WTC11 (cell line): ENCODE results near the gene EFCAB8. TPM values are rescaled to one million over a fixed set of nuclear protein-coding genes. Genes with fewer than 3 reads are reported as not detected.

Source experiments
- ATAC-seq: fragments of 200-7000 bp; cut with Tn5 transposase; 2 replicates; pipeline ENCODE4 v1.10.0; 2021; ENCODE audit warnings: mild to moderate bottlenecking, moderate library complexity
- CTCF ChIA-PET: fragments of 300-600 bp; sonication (Branson Sonifier 250); formaldehyde crosslinking; loops from one replicate; lab custom pipeline; 2021; ENCODE audit warnings: antibody characterized with exemption; lab: Charles Lee
- POLR2A ChIA-PET: fragments of 350-600 bp; sonication (Branson Sonifier 250); formaldehyde crosslinking; loops from one replicate; lab custom pipeline; 2021; ENCODE audit warnings: antibody characterized with exemption; lab: Charles Lee
- DNase-seq: peaks from one replicate; pipeline ENCODE4 v3.0.0; 2021; ENCODE audit warnings: low spot score
- H3K27ac Mint-ChIP-seq: 2 replicates; pipeline ENCODE4 v1.8.0; 2021; ENCODE audit warnings: mixed read lengths
- H3K27me3 Mint-ChIP-seq: 2 replicates; pipeline ENCODE4 v1.8.0; 2021; ENCODE audit warnings: low read depth, mild to moderate bottlenecking, moderate library complexity, mixed read lengths
- H3K36me3 Mint-ChIP-seq: 2 replicates; pipeline ENCODE4 v1.8.0; 2021; ENCODE audit warnings: mixed read lengths
- H3K4me1 Mint-ChIP-seq: 2 replicates; pipeline ENCODE4 v1.8.0; 2022; ENCODE audit warnings: mixed read lengths
- H3K4me3 Mint-ChIP-seq: 2 replicates; pipeline ENCODE4 v1.8.0; 2021; ENCODE audit warnings: mild to moderate bottlenecking, moderate library complexity, mixed read lengths
- H3K9me3 Mint-ChIP-seq: 2 replicates; pipeline ENCODE4 v1.8.0; 2021; ENCODE audit warnings: mixed read lengths
- CBFB ChIP-seq: sonication (generic); formaldehyde crosslinking; IDR thresholded peaks from 2 replicates; pipeline ENCODE4 v1.8.1; 2022; ENCODE audit warnings: mild to moderate bottlenecking, low read depth, missing genetic modification reagents
- CREB1 ChIP-seq: sonication (generic); formaldehyde crosslinking; IDR thresholded peaks from 2 replicates; pipeline ENCODE4 v1.8.0; 2023; ENCODE audit warnings: mild to moderate bottlenecking, missing genetic modification reagents
- ELF4 ChIP-seq: sonication (generic); formaldehyde crosslinking; IDR thresholded peaks from 2 replicates; pipeline ENCODE4 v1.8.1; 2022; ENCODE audit warnings: low read depth, mild to moderate bottlenecking, moderate library complexity, missing genetic modification reagents
- FOXK1 ChIP-seq: sonication (generic); formaldehyde crosslinking; IDR thresholded peaks from 2 replicates; pipeline ENCODE4 v1.8.0; 2022; ENCODE audit warnings: mild to moderate bottlenecking, moderate library complexity, missing genetic modification reagents
- FOXP1 ChIP-seq: sonication (generic); formaldehyde crosslinking; IDR thresholded peaks from 2 replicates; pipeline ENCODE4 v1.8.0; 2022; ENCODE audit warnings: missing genetic modification reagents, mild to moderate bottlenecking, moderate library complexity, borderline replicate concordance
- GABPB1 ChIP-seq: sonication (generic); formaldehyde crosslinking; IDR thresholded peaks from 2 replicates; pipeline ENCODE4 v1.8.1; 2023; ENCODE audit warnings: mild to moderate bottlenecking, missing genetic modification reagents
- JAZF1 ChIP-seq: fragments of 250-450 bp; sonication (Bioruptor Pico); IDR thresholded peaks from 2 replicates; pipeline ENCODE4 v1.9.0; 2021; ENCODE audit warnings: moderate library complexity, mild to moderate bottlenecking, inconsistent platforms
- NFATC4 ChIP-seq: fragments of 250-450 bp; sonication (Bioruptor Pico); IDR thresholded peaks from 2 replicates; pipeline ENCODE4 v1.9.0; 2021; ENCODE audit warnings: mild to moderate bottlenecking
- NFYB ChIP-seq: sonication (generic); formaldehyde crosslinking; conservative IDR thresholded peaks from 2 replicates; pipeline ENCODE4 v1.8.0; 2022; ENCODE audit warnings: low read depth, missing genetic modification reagents
- NR2C2 ChIP-seq: sonication (generic); formaldehyde crosslinking; IDR thresholded peaks from 2 replicates; pipeline ENCODE4 v1.8.0; 2022; ENCODE audit warnings: mild to moderate bottlenecking, missing genetic modification reagents
- OVOL2 ChIP-seq: fragments of 250-450 bp; sonication (Bioruptor Pico); IDR thresholded peaks from 2 replicates; pipeline ENCODE4 v1.9.0; 2021; ENCODE audit warnings: mild to moderate bottlenecking, borderline replicate concordance
- PRRX2 ChIP-seq: fragments of 250-450 bp; sonication (Bioruptor Pico); IDR thresholded peaks from 2 replicates; pipeline ENCODE4 v1.8.0; 2021; ENCODE audit warnings: mild to moderate bottlenecking
- RORB ChIP-seq: fragments of 250-450 bp; sonication (Bioruptor Pico); IDR thresholded peaks from 2 replicates; pipeline ENCODE4 v1.9.0; 2021; ENCODE audit warnings: mild to moderate bottlenecking
- SMAD3 ChIP-seq: sonication (generic); formaldehyde crosslinking; IDR thresholded peaks from 2 replicates; pipeline ENCODE4 v1.8.0; 2022; ENCODE audit warnings: missing genetic modification reagents, mild to moderate bottlenecking, borderline replicate concordance
- SMAD4 ChIP-seq: sonication (generic); formaldehyde crosslinking; IDR thresholded peaks from 2 replicates; pipeline ENCODE4 v1.8.0; 2022; ENCODE audit warnings: mild to moderate bottlenecking, missing genetic modification reagents
- SOX15 ChIP-seq: fragments of 250-450 bp; sonication (Bioruptor Pico); IDR thresholded peaks from 2 replicates; pipeline ENCODE4 v1.9.0; 2021; ENCODE audit warnings: mild to moderate bottlenecking
- TEAD1 ChIP-seq: sonication (generic); formaldehyde crosslinking; IDR thresholded peaks from 2 replicates; pipeline ENCODE4 v1.8.0; 2022; ENCODE audit warnings: mild to moderate bottlenecking, missing genetic modification reagents
- TEAD4 ChIP-seq: sonication (generic); formaldehyde crosslinking; IDR thresholded peaks from 2 replicates; pipeline ENCODE4 v1.8.0; 2022; ENCODE audit warnings: mild to moderate bottlenecking, missing genetic modification reagents
- ZNF138 ChIP-seq: sonication (generic); formaldehyde crosslinking; conservative IDR thresholded peaks from 2 replicates; pipeline ENCODE4 v1.8.1; 2022; ENCODE audit warnings: mild to moderate bottlenecking, moderate library complexity, missing genetic modification reagents
- ZNF396 ChIP-seq: fragments of 250-450 bp; sonication (Bioruptor Pico); IDR thresholded peaks from 2 replicates; pipeline ENCODE4 v1.8.0; 2021; ENCODE audit warnings: mild to moderate bottlenecking, moderate library complexity, borderline replicate concordance
- total RNA-seq: library from RNA; stranded (reverse); gene quantifications from 3 replicates; pipeline ENCODE4 v1.2.3, GENCODE V29; 2021
- TF ChIP-seq, protein P1 (sequence below): fragments of 200-600 bp; IDR thresholded peaks from 2 replicates; pipeline ENCODE4 v1.8.0; 2022; ENCODE audit warnings: antibody characterized with exemption
- TF ChIP-seq, protein P2 (sequence below): fragments of 250-450 bp; sonication (Bioruptor Pico); IDR thresholded peaks from 2 replicates; pipeline ENCODE4 v1.8.0; 2021; ENCODE audit warnings: mild to moderate bottlenecking
- TF ChIP-seq, protein P3 (sequence below): fragments of 250-450 bp; sonication (Bioruptor Pico); IDR thresholded peaks from 2 replicates; pipeline ENCODE4 v1.9.0; 2021; ENCODE audit warnings: mild to moderate bottlenecking
- TF ChIP-seq, protein P4 (sequence below): sonication (generic); formaldehyde crosslinking; IDR thresholded peaks from 2 replicates; pipeline ENCODE4 v1.8.0; 2022; ENCODE audit warnings: missing genetic modification reagents
- TF ChIP-seq, protein P5 (sequence below): sonication (generic); formaldehyde crosslinking; IDR thresholded peaks from 2 replicates; pipeline ENCODE4 v1.8.1; 2022; ENCODE audit warnings: mild to moderate bottlenecking, missing genetic modification reagents, moderate library complexity, borderline replicate concordance

EFCAB8 gene
- total RNA-seq, 1 experiment from 2014 or later: 0.17 TPM

DNA sequence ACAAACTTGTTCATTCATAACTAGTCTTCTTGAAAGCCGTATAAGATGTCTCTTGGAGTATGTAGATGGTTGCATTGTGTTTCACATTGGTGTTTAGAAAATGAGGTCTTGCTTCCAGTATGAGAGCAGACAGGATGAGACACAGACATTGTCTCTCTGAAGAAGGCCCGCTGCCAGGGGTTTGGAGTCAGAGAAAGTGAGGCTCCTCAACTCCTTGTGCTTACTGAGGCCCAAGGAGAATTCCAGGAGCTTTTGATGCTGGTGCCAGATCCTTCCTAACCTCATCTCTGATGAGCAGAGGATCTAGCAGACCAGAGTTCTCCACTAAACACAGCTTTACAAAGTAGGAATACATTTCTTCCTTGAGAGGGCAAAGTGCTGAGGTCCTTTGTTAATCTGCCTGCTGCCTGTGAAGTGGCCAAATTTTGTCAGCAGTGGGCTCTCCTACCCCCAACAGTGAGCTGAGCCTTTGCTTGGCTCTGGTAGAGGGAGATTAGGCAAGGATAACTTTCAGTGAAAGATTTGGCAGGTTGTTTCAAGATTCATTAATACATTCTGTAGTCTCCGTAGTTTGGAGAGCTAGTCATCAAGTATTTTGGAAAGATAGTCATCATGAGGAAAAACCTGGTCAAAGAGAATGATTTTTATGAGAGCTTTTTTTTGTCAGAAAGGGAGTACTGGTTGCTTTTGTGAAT, 29.3 kb upstream of the EFCAB8 start:
- DNase-seq (no peak), ATAC-seq (no peak)
- Mint-ChIP-seq H3K4me1 (0 out of 2 replicates have a peak, but pooled peaks cover 13% of the 10 kb centered on the region), H3K9me3 (peaks cover 7% of the 10 kb centered on the region), H3K36me3 (peaks cover 70% of the 10 kb centered on the region), H3K27ac (peak overlapping the region; percentile 5), H3K27me3 (no peaks in the 10 kb centered on the region), H3K4me3 (no peak overlapping the region)
- ChIA-PET POLR2A (interaction anchor here (1.1 to 1.3 kb wide), 2 partner anchors 9 to 38 kb away, joined by 3 to 4 read pairs; no protein-coding TSS in a partner anchor), CTCF (interaction anchor here (0.8 to 2.2 kb wide), 2 partner anchors 39 to 51 kb away, joined by 3 to 11 read pairs; no protein-coding TSS in a partner anchor)
- TF ChIP-seq PRRX2 (CRISPR knock-in tag): no peak
- TF ChIP-seq SMAD3 (CRISPR knock-in tag): no peak
- TF ChIP-seq, protein P1, sequence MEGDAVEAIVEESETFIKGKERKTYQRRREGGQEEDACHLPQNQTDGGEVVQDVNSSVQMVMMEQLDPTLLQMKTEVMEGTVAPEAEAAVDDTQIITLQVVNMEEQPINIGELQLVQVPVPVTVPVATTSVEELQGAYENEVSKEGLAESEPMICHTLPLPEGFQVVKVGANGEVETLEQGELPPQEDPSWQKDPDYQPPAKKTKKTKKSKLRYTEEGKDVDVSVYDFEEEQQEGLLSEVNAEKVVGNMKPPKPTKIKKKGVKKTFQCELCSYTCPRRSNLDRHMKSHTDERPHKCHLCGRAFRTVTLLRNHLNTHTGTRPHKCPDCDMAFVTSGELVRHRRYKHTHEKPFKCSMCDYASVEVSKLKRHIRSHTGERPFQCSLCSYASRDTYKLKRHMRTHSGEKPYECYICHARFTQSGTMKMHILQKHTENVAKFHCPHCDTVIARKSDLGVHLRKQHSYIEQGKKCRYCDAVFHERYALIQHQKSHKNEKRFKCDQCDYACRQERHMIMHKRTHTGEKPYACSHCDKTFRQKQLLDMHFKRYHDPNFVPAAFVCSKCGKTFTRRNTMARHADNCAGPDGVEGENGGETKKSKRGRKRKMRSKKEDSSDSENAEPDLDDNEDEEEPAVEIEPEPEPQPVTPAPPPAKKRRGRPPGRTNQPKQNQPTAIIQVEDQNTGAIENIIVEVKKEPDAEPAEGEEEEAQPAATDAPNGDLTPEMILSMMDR: no peak
- TF ChIP-seq SMAD4 (CRISPR knock-in tag): no peak
- no peak for TF ChIP-seq NFYB (CRISPR knock-in tag)
- no peak for TF ChIP-seq FOXK1 (CRISPR knock-in tag)
- TF ChIP-seq TEAD4: no peak
- no peak for TF ChIP-seq ELF4
- TF ChIP-seq NFATC4 (CRISPR knock-in tag): no peak
- TF ChIP-seq ZNF396 (CRISPR knock-in tag): no peak
- no peak for TF ChIP-seq NR2C2 (CRISPR knock-in tag)
- TF ChIP-seq, protein P2, sequence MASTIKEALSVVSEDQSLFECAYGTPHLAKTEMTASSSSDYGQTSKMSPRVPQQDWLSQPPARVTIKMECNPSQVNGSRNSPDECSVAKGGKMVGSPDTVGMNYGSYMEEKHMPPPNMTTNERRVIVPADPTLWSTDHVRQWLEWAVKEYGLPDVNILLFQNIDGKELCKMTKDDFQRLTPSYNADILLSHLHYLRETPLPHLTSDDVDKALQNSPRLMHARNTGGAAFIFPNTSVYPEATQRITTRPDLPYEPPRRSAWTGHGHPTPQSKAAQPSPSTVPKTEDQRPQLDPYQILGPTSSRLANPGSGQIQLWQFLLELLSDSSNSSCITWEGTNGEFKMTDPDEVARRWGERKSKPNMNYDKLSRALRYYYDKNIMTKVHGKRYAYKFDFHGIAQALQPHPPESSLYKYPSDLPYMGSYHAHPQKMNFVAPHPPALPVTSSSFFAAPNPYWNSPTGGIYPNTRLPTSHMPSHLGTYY (CRISPR knock-in tag): no peak
- no peak for TF ChIP-seq GABPB1
- TF ChIP-seq, protein P3, sequence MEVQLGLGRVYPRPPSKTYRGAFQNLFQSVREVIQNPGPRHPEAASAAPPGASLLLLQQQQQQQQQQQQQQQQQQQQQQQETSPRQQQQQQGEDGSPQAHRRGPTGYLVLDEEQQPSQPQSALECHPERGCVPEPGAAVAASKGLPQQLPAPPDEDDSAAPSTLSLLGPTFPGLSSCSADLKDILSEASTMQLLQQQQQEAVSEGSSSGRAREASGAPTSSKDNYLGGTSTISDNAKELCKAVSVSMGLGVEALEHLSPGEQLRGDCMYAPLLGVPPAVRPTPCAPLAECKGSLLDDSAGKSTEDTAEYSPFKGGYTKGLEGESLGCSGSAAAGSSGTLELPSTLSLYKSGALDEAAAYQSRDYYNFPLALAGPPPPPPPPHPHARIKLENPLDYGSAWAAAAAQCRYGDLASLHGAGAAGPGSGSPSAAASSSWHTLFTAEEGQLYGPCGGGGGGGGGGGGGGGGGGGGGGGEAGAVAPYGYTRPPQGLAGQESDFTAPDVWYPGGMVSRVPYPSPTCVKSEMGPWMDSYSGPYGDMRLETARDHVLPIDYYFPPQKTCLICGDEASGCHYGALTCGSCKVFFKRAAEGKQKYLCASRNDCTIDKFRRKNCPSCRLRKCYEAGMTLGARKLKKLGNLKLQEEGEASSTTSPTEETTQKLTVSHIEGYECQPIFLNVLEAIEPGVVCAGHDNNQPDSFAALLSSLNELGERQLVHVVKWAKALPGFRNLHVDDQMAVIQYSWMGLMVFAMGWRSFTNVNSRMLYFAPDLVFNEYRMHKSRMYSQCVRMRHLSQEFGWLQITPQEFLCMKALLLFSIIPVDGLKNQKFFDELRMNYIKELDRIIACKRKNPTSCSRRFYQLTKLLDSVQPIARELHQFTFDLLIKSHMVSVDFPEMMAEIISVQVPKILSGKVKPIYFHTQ (CRISPR knock-in tag): no peak
- TF ChIP-seq RORB: no peak
- no peak for TF ChIP-seq CBFB (CRISPR knock-in tag)
- TF ChIP-seq OVOL2 (CRISPR knock-in tag): no peak
- TF ChIP-seq ZNF138: no peak
- no peak for TF ChIP-seq TEAD1

DNA sequence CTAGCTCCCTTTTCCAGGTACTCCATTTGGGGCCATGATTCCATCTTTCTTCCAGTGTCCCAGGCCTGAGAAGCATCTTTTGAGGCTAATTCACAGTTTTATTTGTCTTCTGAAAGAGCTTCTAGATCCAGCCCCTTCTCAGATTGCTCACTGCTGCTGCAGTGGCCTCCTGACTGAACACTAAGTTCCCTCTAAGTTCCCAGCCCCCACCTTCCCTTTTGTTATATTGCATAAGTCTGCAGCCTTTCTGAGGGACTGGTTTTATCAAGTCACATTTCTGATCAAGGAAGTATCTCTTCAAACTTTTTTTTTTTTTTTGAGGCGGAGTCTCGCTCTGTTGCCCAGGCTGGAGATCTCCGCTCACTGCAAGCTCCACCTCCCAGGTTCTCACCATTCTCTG, 28.3 kb upstream of the EFCAB8 start:
- ChIA-PET CTCF (interaction anchor here (0.8 to 2.2 kb wide), 3 partner anchors 40 to 64 kb away, joined by 3 to 11 read pairs (median 3); no protein-coding TSS in a partner anchor), POLR2A (interaction anchor here (1.1 to 1.3 kb wide), 2 partner anchors 10 to 37 kb away, joined by 3 to 4 read pairs; no protein-coding TSS in a partner anchor)
- peaks cover 7% of the 10 kb centered on the region for H3K9me3 Mint-ChIP-seq
- H3K4me1 Mint-ChIP-seq: 0 out of 2 replicates have a peak, but pooled peaks cover 13% of the 10 kb centered on the region
- H3K27me3 Mint-ChIP-seq: no peaks in the 10 kb centered on the region
- H3K27ac Mint-ChIP-seq: peak overlapping the region; percentile 72
- peaks cover 72% of the 10 kb centered on the region for H3K36me3 Mint-ChIP-seq
- DNase-seq: no peak
- no peak overlapping the region for H3K4me3 Mint-ChIP-seq
- ATAC-seq: no peak
- TF ChIP-seq SOX15 (CRISPR knock-in tag): no peak
- TF ChIP-seq FOXP1 (CRISPR knock-in tag): no peak
- TF ChIP-seq JAZF1 (CRISPR knock-in tag): no peak
- no peak for TF ChIP-seq CREB1 (CRISPR knock-in tag)
- TF ChIP-seq TEAD4: no peak
- TF ChIP-seq, protein P4, sequence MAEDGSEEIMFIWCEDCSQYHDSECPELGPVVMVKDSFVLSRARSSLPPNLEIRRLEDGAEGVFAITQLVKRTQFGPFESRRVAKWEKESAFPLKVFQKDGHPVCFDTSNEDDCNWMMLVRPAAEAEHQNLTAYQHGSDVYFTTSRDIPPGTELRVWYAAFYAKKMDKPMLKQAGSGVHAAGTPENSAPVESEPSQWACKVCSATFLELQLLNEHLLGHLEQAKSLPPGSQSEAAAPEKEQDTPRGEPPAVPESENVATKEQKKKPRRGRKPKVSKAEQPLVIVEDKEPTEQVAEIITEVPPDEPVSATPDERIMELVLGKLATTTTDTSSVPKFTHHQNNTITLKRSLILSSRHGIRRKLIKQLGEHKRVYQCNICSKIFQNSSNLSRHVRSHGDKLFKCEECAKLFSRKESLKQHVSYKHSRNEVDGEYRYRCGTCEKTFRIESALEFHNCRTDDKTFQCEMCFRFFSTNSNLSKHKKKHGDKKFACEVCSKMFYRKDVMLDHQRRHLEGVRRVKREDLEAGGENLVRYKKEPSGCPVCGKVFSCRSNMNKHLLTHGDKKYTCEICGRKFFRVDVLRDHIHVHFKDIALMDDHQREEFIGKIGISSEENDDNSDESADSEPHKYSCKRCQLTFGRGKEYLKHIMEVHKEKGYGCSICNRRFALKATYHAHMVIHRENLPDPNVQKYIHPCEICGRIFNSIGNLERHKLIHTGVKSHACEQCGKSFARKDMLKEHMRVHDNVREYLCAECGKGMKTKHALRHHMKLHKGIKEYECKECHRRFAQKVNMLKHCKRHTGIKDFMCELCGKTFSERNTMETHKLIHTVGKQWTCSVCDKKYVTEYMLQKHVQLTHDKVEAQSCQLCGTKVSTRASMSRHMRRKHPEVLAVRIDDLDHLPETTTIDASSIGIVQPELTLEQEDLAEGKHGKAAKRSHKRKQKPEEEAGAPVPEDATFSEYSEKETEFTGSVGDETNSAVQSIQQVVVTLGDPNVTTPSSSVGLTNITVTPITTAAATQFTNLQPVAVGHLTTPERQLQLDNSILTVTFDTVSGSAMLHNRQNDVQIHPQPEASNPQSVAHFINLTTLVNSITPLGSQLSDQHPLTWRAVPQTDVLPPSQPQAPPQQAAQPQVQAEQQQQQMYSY (CRISPR knock-in tag): no peak
- TF ChIP-seq, protein P5, sequence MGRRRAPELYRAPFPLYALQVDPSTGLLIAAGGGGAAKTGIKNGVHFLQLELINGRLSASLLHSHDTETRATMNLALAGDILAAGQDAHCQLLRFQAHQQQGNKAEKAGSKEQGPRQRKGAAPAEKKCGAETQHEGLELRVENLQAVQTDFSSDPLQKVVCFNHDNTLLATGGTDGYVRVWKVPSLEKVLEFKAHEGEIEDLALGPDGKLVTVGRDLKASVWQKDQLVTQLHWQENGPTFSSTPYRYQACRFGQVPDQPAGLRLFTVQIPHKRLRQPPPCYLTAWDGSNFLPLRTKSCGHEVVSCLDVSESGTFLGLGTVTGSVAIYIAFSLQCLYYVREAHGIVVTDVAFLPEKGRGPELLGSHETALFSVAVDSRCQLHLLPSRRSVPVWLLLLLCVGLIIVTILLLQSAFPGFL (CRISPR knock-in tag): no peak
